RWPE1 (cell line): Measurements from ENCODE around the gene SHLD3.
"Not testable (repeated sequence)": the region's sequence is repeated elsewhere in the genome, so short reads cannot be mapped to it uniquely, and the experiment has no call there.

Source experiments
- CTCF ChIA-PET: fragments of 350-600 bp; sonication (Branson Sonifier 250); formaldehyde crosslinking; extraction: SDS; loops from one replicate; lab custom pipeline; 2021; lab: Yijun Ruan, JAX
- POLR2A ChIA-PET: fragments of 400-600 bp; formaldehyde crosslinking; extraction: SDS; loops from one replicate; lab custom pipeline; 2020; ENCODE audit warnings: antibody characterized with exemption; ENCODE audit not compliant: low non-redundant PET; lab: Yijun Ruan, JAX
- DNase-seq: peaks from one replicate; pipeline ENCODE4 v3.0.0; 2012; ENCODE audit warnings: low spot score
- H3K27ac ChIP-seq: fragments of 450-650 bp; 2 replicates; pipeline ENCODE4 v1.5.1; 2017
- TF ChIP-seq, protein P1 (sequence below): fragments of 450-650 bp; conservative IDR thresholded peaks from 2 replicates; pipeline ENCODE4 v1.5.1; 2017; ENCODE audit warnings: low read depth, mild to moderate bottlenecking

SHLD3 gene, protein sequence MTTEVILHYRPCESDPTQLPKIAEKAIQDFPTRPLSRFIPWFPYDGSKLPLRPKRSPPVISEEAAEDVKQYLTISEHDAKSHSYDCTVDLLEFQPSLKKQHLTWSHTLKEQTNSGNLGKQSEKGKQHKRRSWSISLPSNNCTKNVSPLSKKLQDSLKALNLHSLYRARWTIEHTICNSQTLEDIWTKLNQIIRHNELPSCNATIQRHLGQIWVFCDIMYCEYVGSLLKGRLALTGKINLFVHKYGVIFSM

DNA sequence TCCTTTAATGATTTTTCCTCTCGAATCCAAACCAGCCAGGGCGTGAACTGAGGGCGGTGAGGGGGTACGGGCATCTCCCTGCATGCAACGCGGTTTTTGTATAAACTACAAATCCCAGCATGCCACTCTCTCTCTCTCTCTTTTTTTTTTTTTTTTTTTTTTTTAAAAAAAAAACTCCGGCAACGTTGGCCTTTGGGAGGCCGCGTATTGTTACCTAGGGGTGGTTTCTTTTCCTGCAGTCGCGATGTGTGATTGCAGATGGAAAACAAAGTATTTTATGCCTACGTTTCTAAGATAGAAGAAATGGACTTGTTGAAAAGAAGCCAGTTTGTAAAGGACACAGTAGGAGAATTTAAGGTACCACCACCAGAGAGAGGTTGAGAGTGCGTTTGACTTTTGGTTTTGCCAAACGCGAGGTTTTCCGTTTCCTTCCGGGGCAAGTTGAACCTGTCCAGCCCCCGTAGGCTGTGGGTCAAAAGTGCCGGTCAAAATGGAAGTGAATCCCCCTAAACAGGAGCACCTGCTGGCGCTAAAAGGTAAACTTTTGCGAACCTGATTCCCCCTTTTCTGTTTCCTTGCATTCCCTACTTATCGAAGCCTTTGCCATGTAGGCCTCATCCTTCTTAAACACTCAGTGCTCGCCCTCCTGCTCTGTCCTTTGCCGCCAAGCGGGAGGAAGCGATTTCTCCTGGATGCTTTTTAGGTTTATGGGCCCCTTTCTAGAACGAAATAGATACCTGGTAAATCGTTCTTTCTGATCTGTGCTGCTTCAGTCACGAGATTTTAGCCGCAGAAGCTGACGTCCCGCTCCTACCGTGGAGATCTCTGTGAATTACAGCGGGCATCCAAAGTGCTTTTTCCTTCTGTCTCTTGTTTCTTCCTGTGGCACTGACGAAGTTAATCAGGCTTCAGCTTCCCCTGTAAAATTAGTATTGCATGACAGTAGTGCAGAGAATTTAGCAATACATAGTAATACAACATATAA lies at the start of gene SHLD3, which contains the start of gene TRAPPC13:
SHLD3 (plus strand) TSS at position 457 of the 985 bp plus-strand sequence. CDS start 4,561 bp downstream, outside the sequence.
TRAPPC13 (plus strand) TSS at position 457 of the 985 bp plus-strand sequence; CDS start at position 491, 34 bp downstream.
- TF ChIP-seq, protein P1, sequence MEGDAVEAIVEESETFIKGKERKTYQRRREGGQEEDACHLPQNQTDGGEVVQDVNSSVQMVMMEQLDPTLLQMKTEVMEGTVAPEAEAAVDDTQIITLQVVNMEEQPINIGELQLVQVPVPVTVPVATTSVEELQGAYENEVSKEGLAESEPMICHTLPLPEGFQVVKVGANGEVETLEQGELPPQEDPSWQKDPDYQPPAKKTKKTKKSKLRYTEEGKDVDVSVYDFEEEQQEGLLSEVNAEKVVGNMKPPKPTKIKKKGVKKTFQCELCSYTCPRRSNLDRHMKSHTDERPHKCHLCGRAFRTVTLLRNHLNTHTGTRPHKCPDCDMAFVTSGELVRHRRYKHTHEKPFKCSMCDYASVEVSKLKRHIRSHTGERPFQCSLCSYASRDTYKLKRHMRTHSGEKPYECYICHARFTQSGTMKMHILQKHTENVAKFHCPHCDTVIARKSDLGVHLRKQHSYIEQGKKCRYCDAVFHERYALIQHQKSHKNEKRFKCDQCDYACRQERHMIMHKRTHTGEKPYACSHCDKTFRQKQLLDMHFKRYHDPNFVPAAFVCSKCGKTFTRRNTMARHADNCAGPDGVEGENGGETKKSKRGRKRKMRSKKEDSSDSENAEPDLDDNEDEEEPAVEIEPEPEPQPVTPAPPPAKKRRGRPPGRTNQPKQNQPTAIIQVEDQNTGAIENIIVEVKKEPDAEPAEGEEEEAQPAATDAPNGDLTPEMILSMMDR: no peak
- POLR2A ChIA-PET: no interaction called here
- H3K27ac ChIP-seq: peak within 1 kb of the TSS; percentile 84
- CTCF ChIA-PET: interaction anchor here (0.6 to 0.9 kb wide), 2 partner anchors 527 to 893 kb away, joined by 4 to 5 read pairs; no protein-coding TSS in a partner anchor
- DNase-seq: peak; percentile 79

DNA sequence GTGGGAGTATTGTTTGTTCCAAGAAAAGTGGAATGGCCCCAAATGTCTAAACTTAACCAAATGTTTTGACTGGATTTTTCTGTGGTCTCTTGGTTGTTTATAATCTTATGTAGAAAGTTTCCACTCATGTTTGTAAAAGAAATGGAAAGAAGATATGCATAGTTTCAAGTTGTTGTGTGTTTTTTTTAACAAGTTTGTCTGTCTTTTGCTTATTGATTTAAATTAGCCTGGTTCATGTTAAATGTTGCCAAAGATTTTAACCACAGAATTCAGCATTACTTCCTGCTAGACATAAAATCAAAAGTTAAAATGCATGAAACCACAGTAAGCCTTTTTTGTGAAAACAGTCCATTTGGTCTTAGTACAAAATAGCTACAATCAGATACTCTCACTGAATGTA lies 47.7 kb upstream of the SHLD3 start:
- CTCF ChIA-PET: interaction anchor here (0.6 kb wide), 1 partner anchor 808 kb away, joined by 3 read pairs; no protein-coding TSS in a partner anchor
- TF ChIP-seq, protein P1: no peak
- POLR2A ChIA-PET: no interaction called here
- no peak for DNase-seq
- no peak overlapping the region for H3K27ac ChIP-seq

DNA sequence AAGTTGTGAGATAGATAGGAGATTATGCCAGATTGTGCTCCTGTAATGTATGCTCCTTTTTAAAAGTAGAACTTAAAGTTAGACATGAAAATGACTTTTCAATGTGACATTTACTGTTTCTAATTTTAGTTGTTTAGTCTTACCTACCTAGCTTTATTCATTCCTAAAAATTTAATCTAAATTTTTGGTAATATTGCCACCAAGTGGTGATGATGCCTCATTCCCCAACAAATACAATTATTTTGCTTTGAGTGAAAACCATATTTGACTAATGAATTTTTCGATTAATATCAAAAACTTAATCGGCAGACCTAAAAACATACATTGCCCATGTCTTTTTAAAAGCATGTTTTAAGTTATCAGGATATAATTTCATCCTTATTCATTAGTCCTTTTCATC lies 36.1 kb upstream of the SHLD3 start:
- TF ChIP-seq, protein P1: 0 out of 2 replicates have a peak, but pooled peaks have one; percentile 19
- CTCF ChIA-PET: no interaction called here
- POLR2A ChIA-PET: no interaction called here
- no peak overlapping the region for H3K27ac ChIP-seq
- DNase-seq: no peak

DNA sequence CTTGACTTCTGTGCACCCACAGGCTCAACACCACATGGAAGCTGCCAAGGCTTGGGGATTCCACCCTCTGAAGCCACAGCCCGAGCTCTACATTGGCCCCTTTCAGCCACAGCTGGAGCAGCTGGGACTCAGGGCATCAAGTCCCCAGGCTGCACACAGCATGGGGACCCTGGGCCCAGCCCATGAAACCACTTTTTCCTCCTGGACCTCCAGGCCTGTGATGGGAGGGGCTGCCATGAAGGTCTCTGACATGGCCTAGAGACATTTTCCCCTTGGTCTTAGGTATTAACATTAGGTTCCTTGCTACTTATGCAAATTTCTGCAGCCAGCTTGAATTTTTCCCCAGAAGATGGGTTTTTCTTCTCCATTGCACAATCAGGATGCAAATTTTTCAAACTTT lies 23.1 kb upstream of the SHLD3 start:
- CTCF ChIA-PET, POLR2A ChIA-PET, DNase-seq, H3K27ac ChIP-seq: not testable (repeated sequence)

DNA sequence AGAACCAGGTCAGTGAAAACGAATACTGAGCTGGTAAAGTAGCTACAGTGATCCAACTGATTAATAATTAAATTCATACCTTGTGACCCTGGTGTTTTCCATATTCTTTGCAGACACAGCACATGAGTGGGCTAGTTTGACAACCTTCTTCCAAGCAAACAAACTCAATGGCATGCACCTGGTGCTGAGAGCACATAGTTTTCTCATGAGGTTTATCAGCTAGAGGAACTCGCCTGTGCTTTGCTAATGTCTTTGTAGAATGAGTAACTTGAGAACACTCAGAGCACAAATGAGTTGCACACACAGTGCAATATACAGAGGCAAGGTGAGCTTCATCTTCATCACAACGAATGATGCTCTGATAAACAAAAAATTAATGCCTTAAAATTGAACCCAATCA lies 13.3 kb upstream of the SHLD3 start:
- ChIA-PET CTCF (no interaction called here), POLR2A (no interaction called here)
- DNase-seq: peak; percentile 23
- TF ChIP-seq, protein P1: no peak
- no peak overlapping the region for H3K27ac ChIP-seq

DNA sequence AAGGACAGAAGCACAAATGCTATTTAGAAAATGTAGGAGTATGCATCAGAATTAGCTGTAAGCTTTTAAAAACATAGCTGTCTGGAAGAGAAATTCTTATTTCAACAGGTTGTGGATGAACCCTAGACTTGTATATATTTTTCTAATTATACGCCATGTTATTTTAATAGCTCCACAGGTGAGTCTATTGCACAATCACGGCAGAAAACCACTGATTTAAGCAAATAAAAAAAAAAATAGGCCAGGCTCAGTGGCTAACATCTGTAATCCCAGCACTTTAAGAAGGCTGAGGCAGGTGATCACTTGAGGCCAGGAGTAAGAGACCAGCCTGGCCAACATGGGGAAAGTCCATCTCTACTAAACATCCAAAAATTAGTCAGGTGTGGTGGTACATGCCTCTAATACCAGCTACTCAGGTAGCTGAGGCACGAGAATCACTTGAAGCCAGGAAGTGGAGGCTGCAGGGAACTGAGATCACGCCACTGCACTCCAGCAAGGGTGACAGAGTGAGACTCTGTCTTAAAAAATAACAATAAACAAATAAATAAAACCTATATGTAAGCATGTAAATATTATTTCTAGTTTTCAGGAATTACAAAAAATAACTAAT lies 12.4 kb upstream of the SHLD3 start:
- no peak overlapping the region for H3K27ac ChIP-seq
- CTCF ChIA-PET: no interaction called here
- POLR2A ChIA-PET: no interaction called here

More for the DNA sequence above, 12.4 kb upstream of the SHLD3 start:
- no peak for DNase-seq
- TF ChIP-seq, protein P1: no peak
